ENCODE measurements around the gene ENOX2. TPM values are rescaled to one million over a fixed set of nuclear protein-coding genes. Genes with fewer than 3 reads are reported as not detected.

ENOX2 gene
- polyA plus RNA-seq, 1 donor (not counting 4 experiments of a cell fraction or from before 2014, with no cell fraction given): 24.5 TPM

GRCh38 chrX:130676861-130677260 lies 226.1 kb downstream of the ENOX2 start:
- FAIRE-seq (no peak), DNase-seq (ENCODE audit: low read depth, low spot score) (no peak)
- dilution Hi-C loops (cut with MboI; ENCODE audit: extremely low pct_ligation_motif_present, low sequenced_read_pairs): no loop called here
- TF ChIP-seq EZH2 (IDR thresholded peaks at IDR 0.05; ENCODE audit: low read length) (no peak), CTCF (optimal IDR thresholded peaks at IDR 0.05 in 1 of 3, IDR thresholded peaks at IDR 0.05 in 1 of 3, conservative IDR thresholded peaks at IDR 0.05 in 1 of 3; ENCODE audit: extremely low read depth in 1 of 3, insufficient read depth in 2 of 3, low read length in 3 of 3) (no peak)
- Histone ChIP-seq H3K27me3 (ENCODE audit: control insufficient read depth, extremely low read depth, insufficient read depth, low read length) (no peaks in the 10 kb centered on the region), H2AFZ (ENCODE audit: control insufficient read depth, low read length) (no peak overlapping the region), H3K9me3 (ENCODE audit: control insufficient read depth, low read depth, low read length) (no peaks in the 10 kb centered on the region), H3K36me3 (ENCODE audit: control insufficient read depth in 2 of 2, extremely low read depth in 1 of 2, insufficient read depth in 2 of 2, low read length in 2 of 2) (no peaks in the 10 kb centered on the region), H3K4me1 (ENCODE audit: control insufficient read depth, extremely low read depth, insufficient read depth, low read length) (no peaks in the 10 kb centered on the region), H3K27ac (ENCODE audit: control insufficient read depth, insufficient read depth, low read length) (no peak overlapping the region), H3K4me2 (ENCODE audit: control insufficient read depth, extremely low read depth, insufficient read depth, low read depth, low read length) (no peak overlapping the region), H3K9ac (ENCODE audit: control insufficient read depth, extremely low read depth, insufficient read depth, low read length) (no peak overlapping the region), H3K79me2 (ENCODE audit: control insufficient read depth, insufficient read depth, low read length) (no peaks in the 10 kb centered on the region), H4K20me1 (ENCODE audit: control insufficient read depth, extremely low read depth, insufficient read depth, low read length) (no peaks in the 10 kb centered on the region), H3K9me1 (ENCODE audit: control insufficient read depth, extremely low read depth, insufficient read depth, low read length) (no peaks in the 10 kb centered on the region), H3K4me3 (ENCODE audit: control insufficient read depth in 2 of 3, extremely low read depth in 1 of 3, insufficient read depth in 2 of 3, low read depth in 1 of 3, low read length in 3 of 3) (no peak overlapping the region)

GRCh38 chrX:130672214-130672613 lies 230.8 kb downstream of the ENOX2 start:
- FAIRE-seq (no peak), DNase-seq (ENCODE audit: low read depth, low spot score) (no peak)
- Histone ChIP-seq H3K36me3 (ENCODE audit: control insufficient read depth in 2 of 2, extremely low read depth in 1 of 2, insufficient read depth in 2 of 2, low read length in 2 of 2) (no peaks in the 10 kb centered on the region), H2AFZ (ENCODE audit: control insufficient read depth, low read length) (no peak overlapping the region), H3K79me2 (ENCODE audit: control insufficient read depth, insufficient read depth, low read length) (no peaks in the 10 kb centered on the region), H3K27me3 (ENCODE audit: control insufficient read depth, extremely low read depth, insufficient read depth, low read length) (no peaks in the 10 kb centered on the region), H3K27ac (ENCODE audit: control insufficient read depth, insufficient read depth, low read length) (no peak overlapping the region), H3K9me1 (ENCODE audit: control insufficient read depth, extremely low read depth, insufficient read depth, low read length) (no peaks in the 10 kb centered on the region), H3K4me2 (ENCODE audit: control insufficient read depth, extremely low read depth, insufficient read depth, low read depth, low read length) (no peak overlapping the region), H3K4me1 (ENCODE audit: control insufficient read depth, extremely low read depth, insufficient read depth, low read length) (no peaks in the 10 kb centered on the region), H3K9me3 (ENCODE audit: control insufficient read depth, low read depth, low read length) (no peaks in the 10 kb centered on the region), H4K20me1 (ENCODE audit: control insufficient read depth, extremely low read depth, insufficient read depth, low read length) (no peaks in the 10 kb centered on the region), H3K4me3 (ENCODE audit: control insufficient read depth in 2 of 3, extremely low read depth in 1 of 3, insufficient read depth in 2 of 3, low read depth in 1 of 3, low read length in 3 of 3) (no peak overlapping the region), H3K9ac (ENCODE audit: control insufficient read depth, extremely low read depth, insufficient read depth, low read length) (no peak overlapping the region)
- no peak for TF ChIP-seq EZH2 (IDR thresholded peaks at IDR 0.05; ENCODE audit: low read length)
- no peak for TF ChIP-seq CTCF (optimal IDR thresholded peaks at IDR 0.05 in 1 of 3, IDR thresholded peaks at IDR 0.05 in 1 of 3, conservative IDR thresholded peaks at IDR 0.05 in 1 of 3; ENCODE audit: extremely low read depth in 1 of 3, insufficient read depth in 2 of 3, low read length in 3 of 3)
- dilution Hi-C loops (cut with MboI; ENCODE audit: extremely low pct_ligation_motif_present, low sequenced_read_pairs): no loop called here
